Thyroid gland (tissue), 4 donors: ENCODE measurements around the gene MYO1D.

ENCODE experiments used
- POLR2A ChIP-seq, 2 donors: fragments of 450-650 bp; IDR thresholded peaks; one replicate each; pipeline ENCODE4 v1.6.1; 2017; ENCODE audit warnings: antibody characterized with exemption in 2 of 2, mild to moderate bottlenecking in 2 of 2, moderate library complexity in 1 of 2
- TF ChIP-seq, protein P1 (sequence below), 6 experiments: fragments of 200-600 bp in 3 of 6; fragments of 450-650 bp in 3 of 6; sonication (generic) in 3 of 6; IDR thresholded peaks; one replicate each; pipeline ENCODE4 v1.5.1; 2016 to 2019; ENCODE audit warnings: antibody characterized with exemption in 6 of 6, mild to moderate bottlenecking in 2 of 6, inconsistent platforms in 1 of 6, moderate library complexity in 1 of 6

DNA sequence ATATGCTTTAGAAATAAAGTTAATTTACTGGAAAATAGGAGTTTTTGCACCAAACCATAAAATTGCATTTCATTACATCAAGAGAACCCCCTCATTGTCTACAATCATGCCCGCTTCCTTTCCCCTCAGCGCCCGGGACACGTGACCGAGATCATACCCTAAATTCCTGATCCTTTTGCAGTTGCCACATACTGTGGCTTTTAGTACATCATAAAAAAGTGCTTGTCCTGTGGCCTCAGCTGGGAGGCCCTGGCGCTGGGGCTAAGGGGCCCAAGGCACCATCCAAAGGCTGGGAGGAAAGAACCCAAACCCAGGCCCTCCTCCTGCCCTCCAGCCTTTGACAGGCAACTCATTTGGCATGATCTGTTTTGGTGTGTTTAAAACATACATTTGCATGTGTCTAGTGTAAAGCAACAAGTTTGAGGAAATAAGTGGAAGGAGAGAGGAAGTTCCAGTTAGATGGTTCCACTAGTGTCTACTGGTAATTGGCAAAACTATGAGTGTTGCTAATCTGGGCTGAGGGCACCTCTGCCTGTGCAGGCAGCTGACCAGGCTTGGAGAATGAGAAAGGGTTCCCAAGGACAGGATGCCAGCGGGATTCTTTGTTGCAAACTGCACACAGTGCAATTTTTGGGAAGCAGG, 384.2 kb downstream of the MYO1D start:
- TF ChIP-seq, protein P1, sequence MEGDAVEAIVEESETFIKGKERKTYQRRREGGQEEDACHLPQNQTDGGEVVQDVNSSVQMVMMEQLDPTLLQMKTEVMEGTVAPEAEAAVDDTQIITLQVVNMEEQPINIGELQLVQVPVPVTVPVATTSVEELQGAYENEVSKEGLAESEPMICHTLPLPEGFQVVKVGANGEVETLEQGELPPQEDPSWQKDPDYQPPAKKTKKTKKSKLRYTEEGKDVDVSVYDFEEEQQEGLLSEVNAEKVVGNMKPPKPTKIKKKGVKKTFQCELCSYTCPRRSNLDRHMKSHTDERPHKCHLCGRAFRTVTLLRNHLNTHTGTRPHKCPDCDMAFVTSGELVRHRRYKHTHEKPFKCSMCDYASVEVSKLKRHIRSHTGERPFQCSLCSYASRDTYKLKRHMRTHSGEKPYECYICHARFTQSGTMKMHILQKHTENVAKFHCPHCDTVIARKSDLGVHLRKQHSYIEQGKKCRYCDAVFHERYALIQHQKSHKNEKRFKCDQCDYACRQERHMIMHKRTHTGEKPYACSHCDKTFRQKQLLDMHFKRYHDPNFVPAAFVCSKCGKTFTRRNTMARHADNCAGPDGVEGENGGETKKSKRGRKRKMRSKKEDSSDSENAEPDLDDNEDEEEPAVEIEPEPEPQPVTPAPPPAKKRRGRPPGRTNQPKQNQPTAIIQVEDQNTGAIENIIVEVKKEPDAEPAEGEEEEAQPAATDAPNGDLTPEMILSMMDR (IDR thresholded peaks at IDR 0.05): no peak
- no peak for TF ChIP-seq POLR2A (IDR thresholded peaks at IDR 0.05)
